DND-41 (cell line): Measurements from ENCODE around the gene MBOAT1.

Source experiments
- CTCF ChIP-seq: IDR thresholded peaks from 2 replicates; pipeline ENCODE4 v1.5.1; 2012; ENCODE audit warnings: borderline replicate concordance, low read length, moderate library complexity, mild to moderate bottlenecking; ENCODE audit not compliant: poor library complexity, severe bottlenecking; ENCODE audit errors: extremely low read depth
- EZH2 ChIP-seq: IDR thresholded peaks from 3 replicates; pipeline ENCODE4 v1.6.1; 2012; ENCODE audit warnings: borderline replicate concordance, low read depth, mild to moderate bottlenecking, moderate library complexity, low read length, inconsistent platforms; ENCODE audit not compliant: severe bottlenecking

DNA sequence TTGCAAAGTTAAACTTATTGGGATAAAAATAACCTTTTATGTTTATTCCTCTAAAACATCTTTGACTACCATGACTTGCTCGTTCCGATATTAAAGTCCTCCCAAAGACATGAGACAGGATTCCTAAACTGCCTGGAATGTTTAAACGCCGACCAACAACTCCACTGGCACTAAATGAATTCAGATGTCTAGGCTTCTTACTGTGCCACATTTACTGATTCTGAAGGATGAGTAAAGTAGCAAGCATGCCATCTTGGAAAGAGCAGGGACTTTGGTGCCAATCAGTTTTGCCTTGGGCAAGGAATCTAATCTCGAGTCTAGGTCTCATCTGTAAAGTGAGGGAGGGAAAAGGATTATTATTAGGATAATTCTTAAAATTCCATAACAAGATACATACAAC lies 25.3 kb downstream of the MBOAT1 start:
- TF ChIP-seq CTCF (no peak), EZH2 (no peak)
